ENCODE results near the gene TMEM181.
"Not testable (repeated sequence)": the region's sequence is repeated elsewhere in the genome, so short reads cannot be mapped to it uniquely, and the experiment has no call there.

DNA sequence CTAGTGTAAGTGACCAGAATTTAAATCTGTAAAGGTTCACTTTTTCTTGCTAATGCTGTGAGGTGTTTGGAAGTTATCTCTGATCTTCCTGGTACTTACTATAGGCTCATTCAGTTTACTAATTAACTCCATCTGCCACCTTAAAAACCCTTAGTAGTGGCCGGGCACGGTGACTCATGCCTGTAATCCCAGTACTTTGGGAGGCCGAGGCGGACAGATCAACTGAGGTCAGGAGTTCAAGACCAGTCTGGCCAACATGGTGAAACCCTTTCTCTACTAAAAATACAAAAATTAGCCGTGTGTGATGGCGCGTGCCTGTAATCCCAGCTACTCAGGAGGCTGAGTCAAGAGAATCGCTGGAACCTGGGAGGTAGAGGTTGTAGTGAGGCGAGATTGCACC, 97.1 kb downstream of the TMEM181 start:
- TF ChIP-seq, protein P1, sequence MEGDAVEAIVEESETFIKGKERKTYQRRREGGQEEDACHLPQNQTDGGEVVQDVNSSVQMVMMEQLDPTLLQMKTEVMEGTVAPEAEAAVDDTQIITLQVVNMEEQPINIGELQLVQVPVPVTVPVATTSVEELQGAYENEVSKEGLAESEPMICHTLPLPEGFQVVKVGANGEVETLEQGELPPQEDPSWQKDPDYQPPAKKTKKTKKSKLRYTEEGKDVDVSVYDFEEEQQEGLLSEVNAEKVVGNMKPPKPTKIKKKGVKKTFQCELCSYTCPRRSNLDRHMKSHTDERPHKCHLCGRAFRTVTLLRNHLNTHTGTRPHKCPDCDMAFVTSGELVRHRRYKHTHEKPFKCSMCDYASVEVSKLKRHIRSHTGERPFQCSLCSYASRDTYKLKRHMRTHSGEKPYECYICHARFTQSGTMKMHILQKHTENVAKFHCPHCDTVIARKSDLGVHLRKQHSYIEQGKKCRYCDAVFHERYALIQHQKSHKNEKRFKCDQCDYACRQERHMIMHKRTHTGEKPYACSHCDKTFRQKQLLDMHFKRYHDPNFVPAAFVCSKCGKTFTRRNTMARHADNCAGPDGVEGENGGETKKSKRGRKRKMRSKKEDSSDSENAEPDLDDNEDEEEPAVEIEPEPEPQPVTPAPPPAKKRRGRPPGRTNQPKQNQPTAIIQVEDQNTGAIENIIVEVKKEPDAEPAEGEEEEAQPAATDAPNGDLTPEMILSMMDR (IDR thresholded peaks at IDR 0.05) = not testable (repeated sequence)
- TF ChIP-seq SIN3A (IDR thresholded peaks at IDR 0.05; ENCODE audit: borderline replicate concordance, insufficient read depth, low read depth, low read length); POLR2AphosphoS5 (IDR thresholded peaks at IDR 0.05; ENCODE audit: low read depth, low read length): not testable (repeated sequence)
- TF ChIP-seq, protein P2, sequence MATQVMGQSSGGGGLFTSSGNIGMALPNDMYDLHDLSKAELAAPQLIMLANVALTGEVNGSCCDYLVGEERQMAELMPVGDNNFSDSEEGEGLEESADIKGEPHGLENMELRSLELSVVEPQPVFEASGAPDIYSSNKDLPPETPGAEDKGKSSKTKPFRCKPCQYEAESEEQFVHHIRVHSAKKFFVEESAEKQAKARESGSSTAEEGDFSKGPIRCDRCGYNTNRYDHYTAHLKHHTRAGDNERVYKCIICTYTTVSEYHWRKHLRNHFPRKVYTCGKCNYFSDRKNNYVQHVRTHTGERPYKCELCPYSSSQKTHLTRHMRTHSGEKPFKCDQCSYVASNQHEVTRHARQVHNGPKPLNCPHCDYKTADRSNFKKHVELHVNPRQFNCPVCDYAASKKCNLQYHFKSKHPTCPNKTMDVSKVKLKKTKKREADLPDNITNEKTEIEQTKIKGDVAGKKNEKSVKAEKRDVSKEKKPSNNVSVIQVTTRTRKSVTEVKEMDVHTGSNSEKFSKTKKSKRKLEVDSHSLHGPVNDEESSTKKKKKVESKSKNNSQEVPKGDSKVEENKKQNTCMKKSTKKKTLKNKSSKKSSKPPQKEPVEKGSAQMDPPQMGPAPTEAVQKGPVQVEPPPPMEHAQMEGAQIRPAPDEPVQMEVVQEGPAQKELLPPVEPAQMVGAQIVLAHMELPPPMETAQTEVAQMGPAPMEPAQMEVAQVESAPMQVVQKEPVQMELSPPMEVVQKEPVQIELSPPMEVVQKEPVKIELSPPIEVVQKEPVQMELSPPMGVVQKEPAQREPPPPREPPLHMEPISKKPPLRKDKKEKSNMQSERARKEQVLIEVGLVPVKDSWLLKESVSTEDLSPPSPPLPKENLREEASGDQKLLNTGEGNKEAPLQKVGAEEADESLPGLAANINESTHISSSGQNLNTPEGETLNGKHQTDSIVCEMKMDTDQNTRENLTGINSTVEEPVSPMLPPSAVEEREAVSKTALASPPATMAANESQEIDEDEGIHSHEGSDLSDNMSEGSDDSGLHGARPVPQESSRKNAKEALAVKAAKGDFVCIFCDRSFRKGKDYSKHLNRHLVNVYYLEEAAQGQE (IDR thresholded peaks at IDR 0.05; ENCODE audit: insufficient read depth in 1 of 2, low read depth in 2 of 2, low read length in 1 of 2) = not testable (repeated sequence)

Measured in Panc1 (cell line).